HEK293 (cell line): ENCODE measurements around the gene OSTM1.

Experiments used
- CTCF ChIA-PET: fragments of 350-600 bp; formaldehyde crosslinking; extraction: SDS; loops from one replicate; lab custom pipeline; 2021; ENCODE audit warnings: antibody characterized with exemption; lab: Yijun Ruan, JAX
- POLR2A ChIA-PET: fragments of 300-600 bp; formaldehyde crosslinking; extraction: SDS; loops from one replicate; lab custom pipeline; 2020; ENCODE audit warnings: antibody characterized with exemption, inconsistent platforms; lab: Yijun Ruan, JAX
- H3K27ac ChIP-seq: fragments of 200-500 bp; sonication (Bioruptor generic); 2 replicates; pipeline ENCODE4 v1.5.1; 2014; ENCODE audit warnings: low read depth, low read length, control low read depth, inconsistent platforms; ENCODE audit errors: extremely low read depth
- H3K36me3 ChIP-seq, 2 experiments: fragments of 200-500 bp in 1 of 2; sonication (Bioruptor generic) in 1 of 2; 1 replicate in 1 of 2; 2 replicates in 1 of 2; pipeline ENCODE4 v1.5.1; 2014 to 2017; ENCODE audit warnings: inconsistent platforms in 2 of 2, low read length in 2 of 2; ENCODE audit not compliant: control insufficient read depth in 2 of 2, insufficient read depth in 1 of 2
- H3K4me1 ChIP-seq: fragments of 200-500 bp; sonication (Bioruptor generic); 2 replicates; pipeline ENCODE4 v1.5.1; 2014; ENCODE audit warnings: mild to moderate bottlenecking, low read length, inconsistent platforms; ENCODE audit not compliant: control insufficient read depth, insufficient read depth
- H3K4me3 ChIP-seq: 2 replicates; pipeline ENCODE4 v1.5.1; 2011; ENCODE audit warnings: low read depth, mild to moderate bottlenecking, control low read depth, low read length, moderate library complexity
- H3K9me3 ChIP-seq: fragments of 200-500 bp; sonication (Bioruptor generic); 2 replicates; pipeline ENCODE4 v1.5.1; 2014; ENCODE audit warnings: low read depth, low read length, inconsistent platforms; ENCODE audit not compliant: control insufficient read depth, insufficient read depth
- KLF1 ChIP-seq: fragments of 450-650 bp; formaldehyde crosslinking; IDR thresholded peaks from 2 replicates; pipeline ENCODE4 v1.5.1; 2016; ENCODE audit warnings: missing biosample characterization, missing genetic modification characterization
- KLF10 ChIP-seq: fragments of 450-650 bp; IDR thresholded peaks from 2 replicates; pipeline ENCODE4 v1.5.1; 2018; ENCODE audit warnings: missing biosample characterization, mild to moderate bottlenecking, missing genetic modification characterization
- KLF9 ChIP-seq: fragments of 450-650 bp; formaldehyde crosslinking; IDR thresholded peaks from 2 replicates; pipeline ENCODE4 v1.5.1; 2016; ENCODE audit warnings: missing biosample characterization, missing genetic modification characterization, low read depth
- SCRT1 ChIP-seq: fragments of 450-650 bp; formaldehyde crosslinking; IDR thresholded peaks from 2 replicates; pipeline ENCODE4 v1.5.1; 2016; ENCODE audit warnings: missing biosample characterization, missing genetic modification characterization, borderline replicate concordance
- SCRT2 ChIP-seq: fragments of 450-650 bp; formaldehyde crosslinking; IDR thresholded peaks from 2 replicates; pipeline ENCODE4 v1.5.1; 2016; ENCODE audit warnings: missing biosample characterization, missing genetic modification characterization
- SP2 ChIP-seq: fragments of 450-650 bp; formaldehyde crosslinking; IDR thresholded peaks from 2 replicates; pipeline ENCODE4 v1.5.1; 2016; ENCODE audit warnings: missing biosample characterization, missing genetic modification characterization
- ZBTB8A ChIP-seq: fragments of 450-650 bp; formaldehyde crosslinking; IDR thresholded peaks from 2 replicates; pipeline ENCODE4 v1.5.1; 2016; ENCODE audit warnings: missing biosample characterization, missing genetic modification characterization
- ZFP3 ChIP-seq: fragments of 450-650 bp; formaldehyde crosslinking; IDR thresholded peaks from 2 replicates; pipeline ENCODE4 v1.5.1; 2016; ENCODE audit warnings: low read depth, missing biosample characterization, missing genetic modification characterization
- ZFP37 ChIP-seq: fragments of 450-650 bp; formaldehyde crosslinking; IDR thresholded peaks from 2 replicates; pipeline ENCODE4 v1.5.1; 2016; ENCODE audit warnings: missing biosample characterization, missing genetic modification characterization
- ZNF10 ChIP-seq: fragments of 450-650 bp; formaldehyde crosslinking; IDR thresholded peaks from 2 replicates; pipeline ENCODE4 v1.5.1; 2017; ENCODE audit warnings: missing biosample characterization, missing genetic modification characterization
- ZNF146 ChIP-seq: fragments of 450-650 bp; formaldehyde crosslinking; IDR thresholded peaks from 2 replicates; pipeline ENCODE4 v1.5.1; 2016; ENCODE audit warnings: missing biosample characterization, missing genetic modification characterization
- ZNF37A ChIP-seq: fragments of 450-650 bp; IDR thresholded peaks from 2 replicates; pipeline ENCODE4 v1.5.1; 2018; ENCODE audit warnings: missing biosample characterization, missing genetic modification characterization
- ZNF423 ChIP-seq: fragments of 450-650 bp; formaldehyde crosslinking; IDR thresholded peaks from 2 replicates; pipeline ENCODE4 v1.5.1; 2016; ENCODE audit warnings: missing biosample characterization, missing genetic modification characterization
- ZNF501 ChIP-seq: fragments of 450-650 bp; formaldehyde crosslinking; IDR thresholded peaks from 2 replicates; pipeline ENCODE4 v1.5.1; 2016; ENCODE audit warnings: missing biosample characterization, missing genetic modification characterization
- ZNF677 ChIP-seq: fragments of 450-650 bp; IDR thresholded peaks from 2 replicates; pipeline ENCODE4 v1.5.0; 2018; ENCODE audit warnings: missing biosample characterization, mild to moderate bottlenecking, missing genetic modification characterization, moderate library complexity
- ZNF692 ChIP-seq: fragments of 450-650 bp; formaldehyde crosslinking; IDR thresholded peaks from 2 replicates; pipeline ENCODE4 v1.5.1; 2016; ENCODE audit warnings: missing biosample characterization, missing genetic modification characterization
- ZNF777 ChIP-seq: fragments of 450-650 bp; formaldehyde crosslinking; IDR thresholded peaks from 2 replicates; pipeline ENCODE4 v1.5.1; 2017; ENCODE audit warnings: missing biosample characterization, missing genetic modification characterization, borderline replicate concordance
- TF ChIP-seq, protein P1 (sequence below): fragments of 450-650 bp; formaldehyde crosslinking; IDR thresholded peaks from 2 replicates; pipeline ENCODE4 v1.5.1; 2016; ENCODE audit warnings: missing biosample characterization, missing genetic modification characterization, borderline replicate concordance
- TF ChIP-seq, protein P2 (sequence below): fragments of 450-650 bp; formaldehyde crosslinking; IDR thresholded peaks from 2 replicates; pipeline ENCODE4 v1.5.1; 2016; ENCODE audit warnings: missing biosample characterization, missing genetic modification characterization
- TF ChIP-seq, protein P3 (sequence below): fragments of 450-650 bp; formaldehyde crosslinking; IDR thresholded peaks from 2 replicates; pipeline ENCODE4 v1.5.1; 2017; ENCODE audit warnings: missing biosample characterization, missing genetic modification characterization

OSTM1 gene

DNA sequence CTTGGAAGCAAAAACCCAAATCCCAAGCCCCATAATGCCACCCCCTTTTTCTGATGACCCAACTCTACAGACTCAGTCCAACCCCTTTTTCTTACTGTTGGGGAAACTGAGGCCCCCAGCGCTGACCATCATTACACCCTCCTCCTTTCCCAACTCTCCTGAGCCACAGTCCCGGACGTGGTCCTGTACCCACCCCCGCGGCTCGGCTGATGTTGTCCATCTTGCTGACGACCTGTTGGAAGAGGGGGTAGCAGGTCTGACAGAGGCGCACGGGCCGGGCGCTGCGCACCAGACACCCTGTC is 533 bp downstream of the OSTM1 start:
- peak overlapping the region; percentile 64; the same call in 1 of the 2 replicates for H3K27ac ChIP-seq
- ChIA-PET POLR2A (interaction anchor here (0.6 kb wide), 2 partner anchors 9 to 187 kb away, joined by 3 read pairs; partner anchors contain the start of gene SNX3), CTCF (interaction anchor here (0.6 kb wide), 1 partner anchor 548 kb away, joined by 6 read pairs; no protein-coding TSS in a partner anchor)
- no peaks in the 10 kb centered on the region for H3K4me1 ChIP-seq
- no peaks in the 10 kb centered on the region for H3K9me3 ChIP-seq
- peaks cover 3 to 6% of the 10 kb centered on the region in 2 experiments; a peak in 2 of 3 replicates for H3K36me3 ChIP-seq
- no peak for TF ChIP-seq ZNF37A
- TF ChIP-seq, protein P1, sequence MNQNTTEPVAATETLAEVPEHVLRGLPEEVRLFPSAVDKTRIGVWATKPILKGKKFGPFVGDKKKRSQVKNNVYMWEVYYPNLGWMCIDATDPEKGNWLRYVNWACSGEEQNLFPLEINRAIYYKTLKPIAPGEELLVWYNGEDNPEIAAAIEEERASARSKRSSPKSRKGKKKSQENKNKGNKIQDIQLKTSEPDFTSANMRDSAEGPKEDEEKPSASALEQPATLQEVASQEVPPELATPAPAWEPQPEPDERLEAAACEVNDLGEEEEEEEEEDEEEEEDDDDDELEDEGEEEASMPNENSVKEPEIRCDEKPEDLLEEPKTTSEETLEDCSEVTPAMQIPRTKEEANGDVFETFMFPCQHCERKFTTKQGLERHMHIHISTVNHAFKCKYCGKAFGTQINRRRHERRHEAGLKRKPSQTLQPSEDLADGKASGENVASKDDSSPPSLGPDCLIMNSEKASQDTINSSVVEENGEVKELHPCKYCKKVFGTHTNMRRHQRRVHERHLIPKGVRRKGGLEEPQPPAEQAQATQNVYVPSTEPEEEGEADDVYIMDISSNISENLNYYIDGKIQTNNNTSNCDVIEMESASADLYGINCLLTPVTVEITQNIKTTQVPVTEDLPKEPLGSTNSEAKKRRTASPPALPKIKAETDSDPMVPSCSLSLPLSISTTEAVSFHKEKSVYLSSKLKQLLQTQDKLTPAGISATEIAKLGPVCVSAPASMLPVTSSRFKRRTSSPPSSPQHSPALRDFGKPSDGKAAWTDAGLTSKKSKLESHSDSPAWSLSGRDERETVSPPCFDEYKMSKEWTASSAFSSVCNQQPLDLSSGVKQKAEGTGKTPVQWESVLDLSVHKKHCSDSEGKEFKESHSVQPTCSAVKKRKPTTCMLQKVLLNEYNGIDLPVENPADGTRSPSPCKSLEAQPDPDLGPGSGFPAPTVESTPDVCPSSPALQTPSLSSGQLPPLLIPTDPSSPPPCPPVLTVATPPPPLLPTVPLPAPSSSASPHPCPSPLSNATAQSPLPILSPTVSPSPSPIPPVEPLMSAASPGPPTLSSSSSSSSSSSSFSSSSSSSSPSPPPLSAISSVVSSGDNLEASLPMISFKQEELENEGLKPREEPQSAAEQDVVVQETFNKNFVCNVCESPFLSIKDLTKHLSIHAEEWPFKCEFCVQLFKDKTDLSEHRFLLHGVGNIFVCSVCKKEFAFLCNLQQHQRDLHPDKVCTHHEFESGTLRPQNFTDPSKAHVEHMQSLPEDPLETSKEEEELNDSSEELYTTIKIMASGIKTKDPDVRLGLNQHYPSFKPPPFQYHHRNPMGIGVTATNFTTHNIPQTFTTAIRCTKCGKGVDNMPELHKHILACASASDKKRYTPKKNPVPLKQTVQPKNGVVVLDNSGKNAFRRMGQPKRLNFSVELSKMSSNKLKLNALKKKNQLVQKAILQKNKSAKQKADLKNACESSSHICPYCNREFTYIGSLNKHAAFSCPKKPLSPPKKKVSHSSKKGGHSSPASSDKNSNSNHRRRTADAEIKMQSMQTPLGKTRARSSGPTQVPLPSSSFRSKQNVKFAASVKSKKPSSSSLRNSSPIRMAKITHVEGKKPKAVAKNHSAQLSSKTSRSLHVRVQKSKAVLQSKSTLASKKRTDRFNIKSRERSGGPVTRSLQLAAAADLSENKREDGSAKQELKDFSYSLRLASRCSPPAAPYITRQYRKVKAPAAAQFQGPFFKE (tag by site-specific recombination), result no peak
- TF ChIP-seq, protein P2, sequence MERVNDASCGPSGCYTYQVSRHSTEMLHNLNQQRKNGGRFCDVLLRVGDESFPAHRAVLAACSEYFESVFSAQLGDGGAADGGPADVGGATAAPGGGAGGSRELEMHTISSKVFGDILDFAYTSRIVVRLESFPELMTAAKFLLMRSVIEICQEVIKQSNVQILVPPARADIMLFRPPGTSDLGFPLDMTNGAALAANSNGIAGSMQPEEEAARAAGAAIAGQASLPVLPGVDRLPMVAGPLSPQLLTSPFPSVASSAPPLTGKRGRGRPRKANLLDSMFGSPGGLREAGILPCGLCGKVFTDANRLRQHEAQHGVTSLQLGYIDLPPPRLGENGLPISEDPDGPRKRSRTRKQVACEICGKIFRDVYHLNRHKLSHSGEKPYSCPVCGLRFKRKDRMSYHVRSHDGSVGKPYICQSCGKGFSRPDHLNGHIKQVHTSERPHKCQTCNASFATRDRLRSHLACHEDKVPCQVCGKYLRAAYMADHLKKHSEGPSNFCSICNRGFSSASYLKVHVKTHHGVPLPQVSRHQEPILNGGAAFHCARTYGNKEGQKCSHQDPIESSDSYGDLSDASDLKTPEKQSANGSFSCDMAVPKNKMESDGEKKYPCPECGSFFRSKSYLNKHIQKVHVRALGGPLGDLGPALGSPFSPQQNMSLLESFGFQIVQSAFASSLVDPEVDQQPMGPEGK (tag by site-specific recombination), result 0 out of 2 replicates have a peak, but pooled peaks have one; percentile 33
- no peak for TF ChIP-seq ZNF677
- TF ChIP-seq KLF1 (tag by site-specific recombination), result no peak
- TF ChIP-seq ZFP3 (tag by site-specific recombination), result no peak
- TF ChIP-seq ZFP37 (tag by site-specific recombination), result 0 out of 2 replicates have a peak, but pooled peaks have one; percentile 26
- TF ChIP-seq ZNF692 (tag by site-specific recombination), result 0 out of 2 replicates have a peak, but pooled peaks have one; percentile 3
- TF ChIP-seq KLF9 (tag by site-specific recombination), result no peak
- no peak for TF ChIP-seq ZNF10
- TF ChIP-seq ZNF501, result peak; percentile 25; the same call in 1 of the 2 replicates
- no peak for TF ChIP-seq ZNF777 (tag by site-specific recombination)
- TF ChIP-seq, protein P3, sequence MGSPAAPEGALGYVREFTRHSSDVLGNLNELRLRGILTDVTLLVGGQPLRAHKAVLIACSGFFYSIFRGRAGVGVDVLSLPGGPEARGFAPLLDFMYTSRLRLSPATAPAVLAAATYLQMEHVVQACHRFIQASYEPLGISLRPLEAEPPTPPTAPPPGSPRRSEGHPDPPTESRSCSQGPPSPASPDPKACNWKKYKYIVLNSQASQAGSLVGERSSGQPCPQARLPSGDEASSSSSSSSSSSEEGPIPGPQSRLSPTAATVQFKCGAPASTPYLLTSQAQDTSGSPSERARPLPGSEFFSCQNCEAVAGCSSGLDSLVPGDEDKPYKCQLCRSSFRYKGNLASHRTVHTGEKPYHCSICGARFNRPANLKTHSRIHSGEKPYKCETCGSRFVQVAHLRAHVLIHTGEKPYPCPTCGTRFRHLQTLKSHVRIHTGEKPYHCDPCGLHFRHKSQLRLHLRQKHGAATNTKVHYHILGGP (tag by site-specific recombination), result no peak
- 0 out of 2 replicates have a peak, but pooled peaks have one; percentile 35 for TF ChIP-seq SP2 (tag by site-specific recombination)
- TF ChIP-seq ZNF423 (tag by site-specific recombination), result no peak
- TF ChIP-seq KLF10 (tag by site-specific recombination), result no peak
- no peak for TF ChIP-seq ZNF146 (tag by site-specific recombination)
- 0 out of 2 replicates have a peak, but pooled peaks have one; percentile 47 for TF ChIP-seq SCRT1 (tag by site-specific recombination)
- TF ChIP-seq SCRT2, result peak; percentile 97
- no peak for TF ChIP-seq ZBTB8A (tag by site-specific recombination)
- peak overlapping the region; percentile 99 for H3K4me3 ChIP-seq
